Ishikawa (cell line): ENCODE measurements around the gene ATP11A.

Source experiments
- CEBPB ChIP-seq: IDR thresholded peaks from 2 replicates; pipeline ENCODE4 v1.6.1; 2012
- CREB1 ChIP-seq: IDR thresholded peaks from 2 replicates; pipeline ENCODE4 v1.6.1; 2012; ENCODE audit warnings: low read depth
- EGR1 ChIP-seq: IDR thresholded peaks from 2 replicates; pipeline ENCODE4 v1.6.1; 2012
- EP300 ChIP-seq: IDR thresholded peaks from 2 replicates; pipeline ENCODE4 v1.6.1; 2012; ENCODE audit warnings: borderline replicate concordance
- FOXM1 ChIP-seq: IDR thresholded peaks from 2 replicates; pipeline ENCODE4 v1.6.1; 2012; ENCODE audit warnings: low read depth, borderline replicate concordance
- MAX ChIP-seq: IDR thresholded peaks from 2 replicates; pipeline ENCODE4 v1.6.1; 2012
- NFIC ChIP-seq: IDR thresholded peaks from 2 replicates; pipeline ENCODE4 v1.6.1; 2012
- RAD21 ChIP-seq: IDR thresholded peaks from 2 replicates; pipeline ENCODE4 v1.6.1; 2012; ENCODE audit warnings: low read depth
- REST ChIP-seq: IDR thresholded peaks from 2 replicates; pipeline ENCODE4 v1.6.1; 2012; ENCODE audit warnings: low read depth, mild to moderate bottlenecking
- TAF1 ChIP-seq: IDR thresholded peaks from 2 replicates; pipeline ENCODE4 v1.6.1; 2012; ENCODE audit warnings: low read depth, mild to moderate bottlenecking
- TCF12 ChIP-seq: IDR thresholded peaks from 2 replicates; pipeline ENCODE4 v1.6.1; 2012; ENCODE audit warnings: low read depth
- TEAD4 ChIP-seq: IDR thresholded peaks from 2 replicates; pipeline ENCODE4 v1.6.1; 2012
- USF1 ChIP-seq: IDR thresholded peaks from 2 replicates; pipeline ENCODE4 v1.6.1; 2012
- YY1 ChIP-seq: IDR thresholded peaks from 2 replicates; pipeline ENCODE4 v1.6.1; 2012; ENCODE audit warnings: low read depth
- ZBTB7A ChIP-seq: IDR thresholded peaks from 2 replicates; pipeline ENCODE4 v1.6.1; 2012; ENCODE audit warnings: low read depth

ATP11A gene

GRCh38 chr13:112912726-112913440 is 223.0 kb downstream of the ATP11A start:
- no peak for TF ChIP-seq EP300
- no peak for TF ChIP-seq YY1
- TF ChIP-seq RAD21, result no peak
- no peak for TF ChIP-seq USF1
- TF ChIP-seq CREB1, result no peak
- TF ChIP-seq TCF12, result no peak
- no peak for TF ChIP-seq FOXM1
- TF ChIP-seq MAX, result no peak
- no peak for TF ChIP-seq EGR1
- TF ChIP-seq REST, result no peak
- no peak for TF ChIP-seq CEBPB
- TF ChIP-seq NFIC, result no peak
- no peak for TF ChIP-seq TEAD4
- TF ChIP-seq ZBTB7A, result no peak
- no peak for TF ChIP-seq TAF1

- TF ChIP-seq TEAD4 (no peak), MAX (no peak), NFIC (no peak), CEBPB (no peak), FOXM1 (no peak), YY1 (no peak), CREB1 (no peak), RAD21 (no peak), REST (no peak), USF1 (no peak), EGR1 (no peak), TCF12 (no peak)
Observed at GRCh38 chr13:112916296-112916695, 226.5 kb downstream of the ATP11A start.

- no peak for TF ChIP-seq NFIC
- no peak for TF ChIP-seq RAD21
- TF ChIP-seq TCF12, result no peak
- no peak for TF ChIP-seq USF1
- no peak for TF ChIP-seq MAX
- TF ChIP-seq REST, result no peak
- no peak for TF ChIP-seq CEBPB
- no peak for TF ChIP-seq TEAD4
- TF ChIP-seq EGR1, result no peak
- TF ChIP-seq CREB1, result no peak
- no peak for TF ChIP-seq YY1
- no peak for TF ChIP-seq TAF1
- no peak for TF ChIP-seq EP300
- TF ChIP-seq FOXM1, result no peak
- no peak for TF ChIP-seq ZBTB7A
Observed at GRCh38 chr13:112917056-112917664, 227.3 kb downstream of the ATP11A start.

GRCh38 chr13:112917737-112918136 is 227.9 kb downstream of the ATP11A start:
- TF ChIP-seq YY1 (no peak), ZBTB7A (no peak), REST (no peak), TAF1 (no peak), EGR1 (no peak), MAX (no peak), USF1 (no peak), FOXM1 (no peak), TEAD4 (no peak), CREB1 (no peak), NFIC (no peak), RAD21 (no peak), EP300 (no peak), CEBPB (no peak), TCF12 (no peak)
